Heart right ventricle (tissue), 16 donors: Measurements from ENCODE around the gene CEP290. TPM values are rescaled to one million over a fixed set of nuclear protein-coding genes. Genes with fewer than 3 reads are reported as not detected.

Source experiments
- ATAC-seq, 8 donors: fragments of 200-7000 bp; cut with Tn5 transposase; one replicate each; pipeline ENCODE4 v1.9.1; 2020; ENCODE audit warnings: mild to moderate bottlenecking in 8 of 8, moderate library complexity in 8 of 8, moderate number of reproducible peaks in 1 of 8
- DNase-seq, 2 donors: peaks; one replicate each; pipeline ENCODE4 v3.0.0-alpha.2; 2020
- H3K27ac ChIP-seq, 10 donors: fragments of 200-600 bp; sonication (generic) in 2 of 10; one replicate each; pipeline versions ENCODE4 v1.5.0 to v1.8.0; 2020 to 2022; ENCODE audit warnings: mild to moderate bottlenecking in 3 of 10
- H3K27me3 ChIP-seq, 7 donors: fragments of 200-600 bp; one replicate each; pipeline ENCODE4 v1.8.0; 2021 to 2022; ENCODE audit warnings: mild to moderate bottlenecking in 2 of 7
- H3K36me3 ChIP-seq, 9 donors: fragments of 200-600 bp; sonication (generic) in 1 of 9; one replicate each; pipeline versions ENCODE4 v1.5.0 to v1.8.0; 2020 to 2022; ENCODE audit warnings: mild to moderate bottlenecking in 2 of 9
- H3K4me1 ChIP-seq, 9 donors: fragments of 200-600 bp; sonication (generic) in 1 of 9; one replicate each; pipeline versions ENCODE4 v1.5.0 to v1.8.0; 2020 to 2022; ENCODE audit warnings: mild to moderate bottlenecking in 4 of 9
- H3K4me3 ChIP-seq, 10 donors: fragments of 200-600 bp; sonication (generic) in 2 of 10; one replicate each; pipeline versions ENCODE4 v1.5.0 to v1.8.0; 2020 to 2022; ENCODE audit warnings: mild to moderate bottlenecking in 7 of 10, moderate library complexity in 2 of 10
- H3K9me3 ChIP-seq, 11 donors: fragments of 200-600 bp in 10 of 11; sonication (generic) in 2 of 11; one replicate each; pipeline versions ENCODE4 v1.5.0 to v1.8.0; 2013 to 2022; ENCODE audit warnings: mild to moderate bottlenecking in 2 of 11, control low read depth in 1 of 11, moderate library complexity in 1 of 11
- CTCF ChIP-seq, 9 donors: fragments of 200-600 bp; sonication (generic) in 2 of 9; IDR thresholded peaks; one replicate each; pipeline versions ENCODE4 v1.5.0 to v1.8.0; 2021 to 2022; ENCODE audit warnings: antibody characterized with exemption in 9 of 9, mild to moderate bottlenecking in 5 of 9, moderate library complexity in 1 of 9
- WGBS, 2 donors: extraction: QIAGEN DNeasy Blood & Tissue Kit; methylation state at CpG; one replicate each; pipeline ENCODE4 v1.1.7; 2013; ENCODE audit warnings: inconsistent platforms in 1 of 2; 5-methylcytosine and 5-hydroxymethylcytosine counted together
- intact Hi-C, 10 donors: fragments of 100-400 bp; cut with DNase I; formaldehyde crosslinking; loops; one replicate each; pipeline versions ENCODE4 v1.11.1 to v1.14.2; 2022
- polyA plus RNA-seq, 2 donors: library from polyadenylated mRNA; stranded (reverse); fragments of 200-250 nt; gene quantifications; one replicate each; pipeline ENCODE4 v1.2.3, GENCODE V29; 2013
- total RNA-seq, 10 donors: library from RNA; stranded (reverse); fragmentation: NEBNext Ultra II Directional in 3 of 10; extraction: Animal tissue kit (Norgen Biotek cat#: 25700) in 3 of 10; gene quantifications; one replicate each; pipeline versions ENCODE4 v1.2.1 to v1.2.4, GENCODE V29; 2021 to 2023
- donor health status: Arrhythmogenic right ventricular cardiomyopathy.
- donor health status: ischemic (EF 13 %, LVEDD 7.1; RV severe dilation, severe dysfunction).
- donor health status: healthy with polysubstance abuse.
- donor health status: DM: no; HTN: yes; CAD: no.
- donor health status: DM: no; HTN: no; CAD: no.
- donor health status: ischemic (EF 25% LVEDD 6.9; RV normal size, moderate dysfunction).
- donor health status: ischemic (EF 25% LVEDD 5.7; RV mildly dilated, moderate dysfunction).
- donor health status: healthy.
- donor health status: DM: yes; HTN: yes; CAD: no.
- donor health status: Ischemic cardiomyopathy.
- donor health status: ischemic (EF 35%, LVEDD 5.7; RV mildly dilated, moderate dysfunction).
- donor health status: nonischemic (EF 11% LVEDD 7.7; RV severe dilation, severe dysfunction).
- donor health status: DM: yes; HTN: yes; CAD: no.
- donor health status: PGD.
- donor health status: ischemic (EF 29% LVEDD 5.4; RV normal size, mild dysfunction).
- donor health status: nonischemic (EF 23%, LVEDD 6.1; RV moderate dilation, normal function).

Gene CEP290
- total and polyA plus RNA-seq, 12 donors, result 2.6 to 10.9 (median 7.7) TPM

- H3K36me3 ChIP-seq, result no peaks in the 10 kb centered on the region
- no peaks in the 10 kb centered on the region for H3K27me3 ChIP-seq
- intact Hi-C loops, result no loop called here
- WGBS, 2 donors, result 51 to 58% methylated on average over 3 of the region's 3 CpGs
- ATAC-seq (no peak), DNase-seq (no peak)
- no peak within 1 kb of the TSS for H3K27ac ChIP-seq
- no peak within 1 kb of the TSS for H3K4me3 ChIP-seq
- no peak for TF ChIP-seq CTCF (IDR thresholded peaks at IDR 0.05)
- peaks cover 0 to 1% (median 0%) of the 10 kb centered on the region in 9 donors for H3K4me1 ChIP-seq
- H3K9me3 ChIP-seq, result no peaks in the 10 kb centered on the region
These were observed 112.7 kb downstream of the CEP290 start, which contains the start of gene C12orf50 for GRCh38 chr12:88029093-88029665. Gene C12orf50 (minus strand): TSS chr12:88029401. CDS start chr12:88026962, 2,439 bp downstream.

- Histone ChIP-seq H3K4me1 (no peaks in the 10 kb centered on the region), H3K36me3 (no peaks in the 10 kb centered on the region), H3K27me3 (peaks cover 0 to 3% (median 0%) of the 10 kb centered on the region in 7 donors), H3K4me3 (no peak overlapping the region), H3K27ac (no peak overlapping the region), H3K9me3 (no peaks in the 10 kb centered on the region)
- TF ChIP-seq CTCF (IDR thresholded peaks at IDR 0.05), result no peak
- intact Hi-C loops, result no loop called here
- no peak for DNase-seq
- 70 to 78% methylated on average over 1 of the region's 1 CpG for WGBS, 2 donors
- no peak for ATAC-seq
These were observed 115.7 kb downstream of the CEP290 start for GRCh38 chr12:88026196-88026595.

- Histone ChIP-seq H3K9me3 (peaks cover 0 to 10% (median 4%) of the 10 kb centered on the region in 11 donors), H3K36me3 (no peaks in the 10 kb centered on the region), H3K27ac (no peak overlapping the region), H3K4me1 (no peaks in the 10 kb centered on the region), H3K4me3 (no peak overlapping the region), H3K27me3 (peaks cover 0 to 8% (median 0%) of the 10 kb centered on the region in 7 donors)
- 73 to 77% methylated on average over 3 of the region's 3 CpGs for WGBS, 2 donors
- no peak for ATAC-seq
- intact Hi-C loops, result loop anchor here in 1 of 10 donors (5.0 kb wide), 1 partner anchor 164 kb away; no protein-coding TSS in a partner anchor
- no peak for DNase-seq
- TF ChIP-seq CTCF (IDR thresholded peaks at IDR 0.05), result no peak
These were observed 123.9 kb downstream of the CEP290 start for GRCh38 chr12:88017964-88018363.

GRCh38 chr12:88015825-88016224, 126.1 kb downstream of the CEP290 start:
- DNase-seq, result no peak
- H3K4me3 ChIP-seq, result no peak overlapping the region
- TF ChIP-seq CTCF (IDR thresholded peaks at IDR 0.05), result no peak
- intact Hi-C loops, result loop anchor here in 1 of 10 donors (5.0 kb wide), 1 partner anchor 166 kb away; no protein-coding TSS in a partner anchor
- H3K27me3 ChIP-seq, result peaks cover 0 to 8% (median 0%) of the 10 kb centered on the region in 7 donors
- H3K36me3 ChIP-seq, result no peaks in the 10 kb centered on the region
- no peak overlapping the region for H3K27ac ChIP-seq
- H3K9me3 ChIP-seq, result peaks cover 0 to 10% (median 4%) of the 10 kb centered on the region in 11 donors
- H3K4me1 ChIP-seq, result no peaks in the 10 kb centered on the region
- ATAC-seq, result no peak
- WGBS, 2 donors, result 6 to 9% methylated on average over 1 of the region's 1 CpG
